Keratinocyte (primary cell): ENCODE results near the gene TMEM176B. TPM values are rescaled to one million over a fixed set of nuclear protein-coding genes. Genes with fewer than 3 reads are reported as not detected.

Source experiments
- DNase-seq: peaks from one replicate; pipeline ENCODE4 v3.0.0-alpha.2; 2011; ENCODE audit warnings: low read depth, missing footprints, low spot score
- FAIRE-seq: peaks from 2 replicates; lab custom pipeline; 2011; peaks lifted over from hg19 to GRCh38; lab: Jason Lieb, UNC
- H2AFZ ChIP-seq: 2 replicates; pipeline ENCODE4 v1.6.0; 2012; ENCODE audit warnings: low read length, control low read depth, inconsistent platforms; ENCODE audit not compliant: control insufficient read depth
- H3K27ac ChIP-seq: 2 replicates; pipeline ENCODE4 v1.5.1; 2011; ENCODE audit warnings: low read length; ENCODE audit not compliant: control insufficient read depth, insufficient read depth
- H3K27me3 ChIP-seq: 3 replicates; pipeline ENCODE4 v1.6.0; 2011; ENCODE audit warnings: low read length; ENCODE audit not compliant: control insufficient read depth, insufficient read depth; ENCODE audit errors: extremely low read depth
- H3K36me3 ChIP-seq, 2 experiments: 2 replicates in 1 of 2; 3 replicates in 1 of 2; pipeline ENCODE4 v1.5.1; 2011; ENCODE audit warnings: low read length in 2 of 2, mild to moderate bottlenecking in 1 of 2; ENCODE audit not compliant: control insufficient read depth in 2 of 2, insufficient read depth in 2 of 2; ENCODE audit errors: extremely low read depth in 1 of 2
- H3K4me1 ChIP-seq: 3 replicates; pipeline ENCODE4 v1.5.1; 2011; ENCODE audit warnings: low read length; ENCODE audit not compliant: control insufficient read depth, insufficient read depth; ENCODE audit errors: extremely low read depth
- H3K4me2 ChIP-seq: 3 replicates; pipeline ENCODE4 v1.6.0; 2011; ENCODE audit warnings: low read depth, low read length; ENCODE audit not compliant: control insufficient read depth, insufficient read depth; ENCODE audit errors: extremely low read depth
- H3K4me3 ChIP-seq, 3 experiments: fragments of 200-600 bp in 1 of 3; sonication (generic) in 1 of 3; 2 replicates in 2 of 3; 3 replicates in 1 of 3; pipeline ENCODE4 v1.5.1; 2011 to 2016; ENCODE audit warnings: low read length in 3 of 3, mild to moderate bottlenecking in 3 of 3, control low read depth in 2 of 3, inconsistent platforms in 1 of 3, low read depth in 1 of 3, mixed read lengths in 1 of 3, mixed run types in 1 of 3, moderate library complexity in 1 of 3; ENCODE audit not compliant: control insufficient read depth in 2 of 3, insufficient read depth in 2 of 3; ENCODE audit errors: extremely low read depth in 1 of 3
- H3K79me2 ChIP-seq: 2 replicates; pipeline ENCODE4 v1.6.0; 2012; ENCODE audit warnings: low read length; ENCODE audit not compliant: control insufficient read depth, insufficient read depth
- H3K9ac ChIP-seq: 3 replicates; pipeline ENCODE4 v1.6.0; 2011; ENCODE audit warnings: low read length; ENCODE audit not compliant: control insufficient read depth, insufficient read depth; ENCODE audit errors: extremely low read depth
- H3K9me1 ChIP-seq: 3 replicates; pipeline ENCODE4 v1.6.0; 2011; ENCODE audit warnings: low read length; ENCODE audit not compliant: control insufficient read depth, insufficient read depth; ENCODE audit errors: extremely low read depth
- H3K9me3 ChIP-seq: 2 replicates; pipeline ENCODE4 v1.5.1; 2012; ENCODE audit warnings: low read depth, low read length; ENCODE audit not compliant: control insufficient read depth
- H4K20me1 ChIP-seq: 3 replicates; pipeline ENCODE4 v1.6.0; 2011; ENCODE audit warnings: low read length; ENCODE audit not compliant: control insufficient read depth, insufficient read depth; ENCODE audit errors: extremely low read depth
- EZH2 ChIP-seq: IDR thresholded peaks from one replicate; pipeline ENCODE4 v1.6.1; 2012; ENCODE audit warnings: inconsistent platforms, mild to moderate bottlenecking, low read length, moderate library complexity
- dilution Hi-C: fragments of 300-500 bp; cut with MboI; formaldehyde crosslinking; loops from one replicate; pipeline ENCODE4 v1.7.0; 2020; ENCODE audit warnings: low sequenced_read_pairs; ENCODE audit not compliant: extremely low pct_ligation_motif_present
- polyA plus RNA-seq, 5 experiments: library from polyadenylated mRNA; depleted of rRNA in 3 of 5; stranded (reverse) in 3 of 5; stranded (forward) in 1 of 5; unstranded in 1 of 5; fragments of >200 nt; gene quantifications; 1 replicate in 1 of 5; 2 replicates in 3 of 5; 3 replicates in 1 of 5; pipeline versions ENCODE4 v1.2.1 to v1.2.3, GENCODE V29; 2011 to 2012; ENCODE audit warnings: missing spikeins in 2 of 5, low read depth in 1 of 5, low replicate concordance in 1 of 5
- TF ChIP-seq, protein P1 (sequence below), 3 experiments: IDR thresholded peaks in 1 of 3; conservative IDR thresholded peaks in 1 of 3; optimal IDR thresholded peaks in 1 of 3; 2 replicates in 2 of 3; 3 replicates in 1 of 3; pipeline versions ENCODE3 to v1.5.1; 2011; ENCODE audit warnings: low read length in 3 of 3, mild to moderate bottlenecking in 3 of 3, moderate library complexity in 2 of 3, control low read depth in 1 of 3, inconsistent platforms in 1 of 3; ENCODE audit not compliant: insufficient read depth in 2 of 3; ENCODE audit errors: extremely low read depth in 1 of 3

The TMEM176B gene
- polyA plus RNA-seq, 1 donor (not counting 4 experiments of a cell fraction or from before 2014, with no cell fraction given): not detected

DNA sequence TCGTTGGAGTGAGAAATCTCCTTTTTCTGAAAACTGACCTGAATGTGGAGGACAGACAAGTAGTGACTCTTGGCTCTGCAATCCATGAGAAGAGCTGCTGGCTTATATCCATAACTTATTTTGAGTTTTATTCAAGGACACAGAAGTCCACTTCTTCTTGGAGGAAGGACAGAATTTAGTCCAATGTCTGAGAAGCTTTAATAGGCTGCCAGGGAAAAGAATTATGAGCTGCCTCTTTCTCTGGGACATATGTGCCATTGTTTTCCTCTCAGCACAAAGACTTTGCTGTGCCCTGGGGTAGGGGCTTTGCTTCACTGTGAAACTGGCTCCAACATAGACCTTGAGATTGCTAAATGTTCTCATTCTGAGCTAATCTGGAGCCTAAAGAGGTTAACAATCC lies 31.7 kb upstream of the TMEM176B start:
- no peaks in the 10 kb centered on the region for H3K4me1 ChIP-seq
- no peak overlapping the region for H3K9ac ChIP-seq
- no peaks in the 10 kb centered on the region for H4K20me1 ChIP-seq
- no peaks in the 10 kb centered on the region for H3K27me3 ChIP-seq
- H3K4me2 ChIP-seq: no peak overlapping the region
- no peaks in the 10 kb centered on the region for H3K9me3 ChIP-seq
- H2AFZ ChIP-seq: no peak overlapping the region
- dilution Hi-C loops: no loop called here
- TF ChIP-seq, protein P1, sequence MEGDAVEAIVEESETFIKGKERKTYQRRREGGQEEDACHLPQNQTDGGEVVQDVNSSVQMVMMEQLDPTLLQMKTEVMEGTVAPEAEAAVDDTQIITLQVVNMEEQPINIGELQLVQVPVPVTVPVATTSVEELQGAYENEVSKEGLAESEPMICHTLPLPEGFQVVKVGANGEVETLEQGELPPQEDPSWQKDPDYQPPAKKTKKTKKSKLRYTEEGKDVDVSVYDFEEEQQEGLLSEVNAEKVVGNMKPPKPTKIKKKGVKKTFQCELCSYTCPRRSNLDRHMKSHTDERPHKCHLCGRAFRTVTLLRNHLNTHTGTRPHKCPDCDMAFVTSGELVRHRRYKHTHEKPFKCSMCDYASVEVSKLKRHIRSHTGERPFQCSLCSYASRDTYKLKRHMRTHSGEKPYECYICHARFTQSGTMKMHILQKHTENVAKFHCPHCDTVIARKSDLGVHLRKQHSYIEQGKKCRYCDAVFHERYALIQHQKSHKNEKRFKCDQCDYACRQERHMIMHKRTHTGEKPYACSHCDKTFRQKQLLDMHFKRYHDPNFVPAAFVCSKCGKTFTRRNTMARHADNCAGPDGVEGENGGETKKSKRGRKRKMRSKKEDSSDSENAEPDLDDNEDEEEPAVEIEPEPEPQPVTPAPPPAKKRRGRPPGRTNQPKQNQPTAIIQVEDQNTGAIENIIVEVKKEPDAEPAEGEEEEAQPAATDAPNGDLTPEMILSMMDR (optimal IDR thresholded peaks at IDR 0.05 in 1 of 3, IDR thresholded peaks at IDR 0.05 in 1 of 3, conservative IDR thresholded peaks at IDR 0.05 in 1 of 3; ENCODE audit: extremely low read depth in 1 of 3, insufficient read depth in 2 of 3, low read length in 3 of 3): no peak
- TF ChIP-seq EZH2: no peak
- H3K36me3 ChIP-seq: no peaks in the 10 kb centered on the region
- no peaks in the 10 kb centered on the region for H3K79me2 ChIP-seq
- FAIRE-seq (no peak), DNase-seq (no peak)
- H3K9me1 ChIP-seq: no peaks in the 10 kb centered on the region
- no peak overlapping the region for H3K27ac ChIP-seq
- H3K4me3 ChIP-seq: no peak overlapping the region

DNA sequence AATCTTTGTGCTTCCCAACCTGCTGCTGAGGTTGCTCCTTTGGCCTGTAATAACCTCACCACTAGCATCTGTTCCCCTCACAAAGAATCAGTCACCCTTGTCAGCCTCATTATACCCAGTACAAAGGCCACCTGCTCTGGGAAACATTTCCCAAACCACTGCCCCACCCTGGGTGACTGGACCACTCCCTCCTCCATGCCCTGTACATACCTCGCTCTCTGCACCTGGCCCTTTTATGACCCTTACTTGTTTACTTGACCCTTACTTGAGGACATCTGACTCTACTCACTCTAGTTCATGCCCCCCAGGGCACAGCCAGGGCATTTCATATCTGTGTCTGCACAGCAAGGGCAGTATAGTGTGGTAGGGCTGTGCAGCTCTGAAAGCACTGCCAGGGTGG lies 30.8 kb upstream of the TMEM176B start:
- Histone ChIP-seq H3K9me1 (no peaks in the 10 kb centered on the region), H3K27ac (no peak overlapping the region), H3K4me3 (no peak overlapping the region), H3K9ac (no peak overlapping the region), H3K79me2 (no peaks in the 10 kb centered on the region), H2AFZ (no peak overlapping the region), H3K36me3 (no peaks in the 10 kb centered on the region), H4K20me1 (no peaks in the 10 kb centered on the region), H3K27me3 (no peaks in the 10 kb centered on the region), H3K9me3 (no peaks in the 10 kb centered on the region), H3K4me2 (no peak overlapping the region), H3K4me1 (no peaks in the 10 kb centered on the region)
- DNase-seq: no peak
- dilution Hi-C loops: no loop called here
- no peak for TF ChIP-seq EZH2
- TF ChIP-seq, protein P1 (optimal IDR thresholded peaks at IDR 0.05 in 1 of 3, IDR thresholded peaks at IDR 0.05 in 1 of 3, conservative IDR thresholded peaks at IDR 0.05 in 1 of 3; ENCODE audit: extremely low read depth in 1 of 3, insufficient read depth in 2 of 3, low read length in 3 of 3): no peak
- no peak for FAIRE-seq
